SU-DHL-6 (cell line): ENCODE data around the gene TFF1.

Experiments
- EZH2phosphoT487 ChIP-seq: fragments of 200-600 bp; sonication (generic), shearing (Covaris generic); conservative IDR thresholded peaks from 2 replicates; pipeline ENCODE4 v1.6.1; 2018; ENCODE audit warnings: mild to moderate bottlenecking, antibody characterized with exemption, low read length, moderate library complexity, mixed read lengths
- TF ChIP-seq, protein P1 (sequence below): fragments of 200-600 bp; sonication (generic); IDR thresholded peaks from one replicate; pipeline ENCODE4 v1.5.1; 2017; ENCODE audit warnings: antibody characterized with exemption, mild to moderate bottlenecking, low read length, moderate library complexity; ENCODE audit not compliant: insufficient read depth, poor library complexity, severe bottlenecking

DNA sequence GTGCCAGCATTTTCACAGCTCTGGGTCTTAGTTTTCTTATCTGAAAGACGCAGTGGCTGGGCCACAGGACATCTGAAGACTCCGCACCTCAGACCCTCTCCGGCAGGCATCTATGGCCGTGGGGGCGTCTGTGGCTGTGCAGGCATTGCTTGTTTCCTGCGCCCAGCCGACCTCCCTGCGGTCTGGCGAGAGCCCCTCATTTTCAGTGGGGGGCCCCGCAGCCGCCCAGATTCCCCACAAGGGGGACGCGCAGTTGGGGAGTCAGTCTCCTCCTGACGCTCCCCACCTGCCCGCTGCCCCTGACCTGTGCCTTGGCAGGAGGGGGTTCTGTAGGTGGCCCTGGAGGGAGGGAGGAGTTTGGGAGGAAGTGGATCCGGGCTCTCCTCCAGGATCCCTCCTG, 3.5 kb upstream of the TFF1 start:
- TF ChIP-seq, protein P1, sequence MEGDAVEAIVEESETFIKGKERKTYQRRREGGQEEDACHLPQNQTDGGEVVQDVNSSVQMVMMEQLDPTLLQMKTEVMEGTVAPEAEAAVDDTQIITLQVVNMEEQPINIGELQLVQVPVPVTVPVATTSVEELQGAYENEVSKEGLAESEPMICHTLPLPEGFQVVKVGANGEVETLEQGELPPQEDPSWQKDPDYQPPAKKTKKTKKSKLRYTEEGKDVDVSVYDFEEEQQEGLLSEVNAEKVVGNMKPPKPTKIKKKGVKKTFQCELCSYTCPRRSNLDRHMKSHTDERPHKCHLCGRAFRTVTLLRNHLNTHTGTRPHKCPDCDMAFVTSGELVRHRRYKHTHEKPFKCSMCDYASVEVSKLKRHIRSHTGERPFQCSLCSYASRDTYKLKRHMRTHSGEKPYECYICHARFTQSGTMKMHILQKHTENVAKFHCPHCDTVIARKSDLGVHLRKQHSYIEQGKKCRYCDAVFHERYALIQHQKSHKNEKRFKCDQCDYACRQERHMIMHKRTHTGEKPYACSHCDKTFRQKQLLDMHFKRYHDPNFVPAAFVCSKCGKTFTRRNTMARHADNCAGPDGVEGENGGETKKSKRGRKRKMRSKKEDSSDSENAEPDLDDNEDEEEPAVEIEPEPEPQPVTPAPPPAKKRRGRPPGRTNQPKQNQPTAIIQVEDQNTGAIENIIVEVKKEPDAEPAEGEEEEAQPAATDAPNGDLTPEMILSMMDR: no peak
- TF ChIP-seq EZH2phosphoT487: no peak
